ENCODE results near the gene DNAI1.

Gene DNAI1

GRCh38 chr9:34557426-34558321, 99.1 kb downstream of the DNAI1 start:
- no peak for DNase-seq (ENCODE audit: low read depth)

- DNase-seq (ENCODE audit: low read depth): no peak
Measured at GRCh38 chr9:34558364-34558763, 99.8 kb downstream of the DNAI1 start.

DNA sequence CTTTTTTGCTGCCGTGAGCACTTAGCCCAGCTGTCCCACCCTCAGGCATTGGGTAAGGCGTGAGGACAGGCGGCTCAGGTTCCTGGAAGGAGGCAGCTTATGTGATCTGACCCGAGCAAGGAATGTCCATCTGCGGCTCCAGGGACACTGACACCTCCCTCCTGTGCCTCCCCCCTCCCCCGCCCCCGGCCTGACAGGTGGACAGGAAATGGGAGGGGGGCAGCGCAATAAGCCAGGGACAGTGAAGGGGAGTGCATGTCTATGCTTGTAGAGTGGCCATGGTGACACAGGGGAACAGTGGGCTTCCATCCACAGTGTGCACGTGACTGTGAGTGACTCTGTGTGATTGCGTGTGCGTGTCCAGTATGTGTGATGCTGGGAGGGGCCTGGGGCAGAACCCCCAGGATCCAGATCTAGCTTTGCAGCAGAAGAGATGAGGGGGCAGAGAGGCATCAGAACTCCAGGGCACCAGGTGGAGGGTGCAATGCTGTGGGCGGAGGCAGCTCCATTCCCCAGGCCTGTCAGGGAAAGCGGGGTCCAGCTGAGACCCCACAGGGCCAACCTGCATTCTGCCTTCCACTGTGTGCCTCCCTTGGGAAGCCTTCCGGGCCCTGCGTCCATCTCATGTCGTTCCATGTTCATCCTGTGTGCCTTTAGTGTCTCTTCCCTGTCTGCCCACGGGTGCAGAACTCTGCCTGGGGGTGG, 100.5 kb downstream of the DNAI1 start:
- no peak for DNase-seq (ENCODE audit: low read depth)

DNA sequence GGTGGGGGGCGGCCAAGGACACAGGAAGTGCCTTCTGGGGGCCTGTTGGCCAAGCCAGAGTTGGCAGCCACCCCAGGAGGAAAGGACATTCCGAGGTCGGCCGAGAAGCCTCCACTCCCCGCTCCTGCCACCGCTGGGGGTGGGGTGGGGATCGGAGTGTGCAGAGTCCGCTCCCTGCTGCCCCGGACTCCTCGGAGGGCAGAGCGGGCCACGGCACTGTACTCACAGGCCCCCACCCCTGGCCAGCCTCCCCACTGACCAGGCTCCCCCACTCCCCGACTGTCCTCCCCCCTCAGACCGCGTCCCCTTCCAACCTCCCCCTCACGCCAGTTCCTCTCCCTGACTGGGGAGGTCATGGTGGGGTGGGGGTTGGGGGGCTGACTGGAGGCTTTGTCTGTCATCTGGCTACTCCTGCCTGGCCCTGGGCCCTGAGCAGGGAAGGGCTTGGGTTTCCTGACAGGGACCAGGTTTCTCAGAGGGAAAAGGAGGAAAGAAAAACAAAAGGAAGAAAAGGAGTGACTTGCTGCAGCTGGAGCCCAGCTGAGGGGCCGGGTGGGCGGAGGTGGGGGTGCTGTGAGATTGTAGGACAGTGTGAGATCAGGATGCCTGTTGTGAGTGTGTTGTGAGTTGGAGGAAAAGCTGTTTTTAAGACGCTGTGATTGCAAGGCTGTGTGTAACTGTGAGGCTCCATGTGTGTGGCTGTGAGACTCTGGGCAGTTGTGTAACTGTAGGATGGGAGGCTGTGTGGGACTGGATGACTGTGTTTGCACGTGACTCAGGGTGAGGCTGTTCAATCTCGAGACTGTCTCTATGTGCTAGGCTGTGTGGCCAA, 101.2 kb downstream of the DNAI1 start:
- DNase-seq (ENCODE audit: low read depth): no peak

DNA sequence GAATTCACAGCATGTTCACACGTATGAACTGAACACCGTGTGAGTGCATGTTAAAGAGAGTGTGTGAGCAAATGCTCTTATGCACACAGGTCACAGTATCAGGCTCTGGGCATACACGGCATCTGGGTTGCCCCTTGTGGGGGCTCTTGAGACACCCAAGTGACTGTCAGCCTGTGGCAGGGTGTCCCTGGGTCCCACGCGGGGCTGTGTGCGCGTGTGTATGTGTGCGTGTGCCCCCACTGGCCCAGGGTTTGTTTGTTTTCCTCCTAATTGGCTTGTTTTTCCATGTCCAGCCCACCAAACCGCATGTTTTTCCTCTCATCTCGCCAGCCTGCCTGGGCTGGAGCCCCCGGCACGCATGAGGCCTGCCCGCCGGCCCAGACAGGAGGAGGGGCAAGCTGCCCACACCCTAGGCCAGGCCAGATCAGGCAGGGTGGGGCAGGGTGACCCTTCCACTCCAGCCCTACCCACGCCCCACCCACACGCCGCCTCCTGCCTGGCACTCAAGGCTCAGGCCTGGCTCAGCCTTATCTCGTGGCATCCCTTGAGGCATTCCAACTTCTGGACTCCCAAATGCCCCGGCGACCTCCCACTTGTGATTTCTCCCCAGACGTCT, 102.1 kb downstream of the DNAI1 start:
- no peak for DNase-seq (ENCODE audit: low read depth)

DNA sequence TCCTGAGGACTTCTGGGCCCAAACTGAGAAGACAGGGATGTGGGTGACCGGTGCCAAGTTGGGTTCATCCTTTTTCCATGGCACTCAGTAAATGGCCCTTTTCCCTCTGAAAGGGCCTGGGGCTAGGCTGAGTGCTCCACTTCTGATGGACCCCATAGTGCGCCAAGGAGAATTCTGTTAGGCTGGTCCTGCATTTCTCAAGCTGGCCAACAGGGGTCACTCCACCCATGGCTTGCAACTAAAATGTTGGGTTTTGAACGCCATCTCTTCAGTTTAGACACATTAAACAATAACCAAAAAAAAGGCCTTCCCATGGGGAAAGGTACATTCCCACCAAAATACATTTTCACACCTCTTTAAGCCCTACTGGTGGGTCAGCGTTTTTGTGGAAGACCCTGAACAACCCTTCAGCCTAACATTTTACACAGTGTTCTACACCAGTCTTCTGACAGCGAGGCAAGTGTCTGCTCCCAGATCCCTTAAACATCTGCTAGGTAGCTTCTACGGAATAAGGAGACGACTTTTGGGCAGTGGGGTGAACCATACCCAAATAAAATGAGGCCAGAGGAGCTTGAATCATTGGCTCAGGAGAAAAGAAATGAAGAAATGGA, 103.6 kb downstream of the DNAI1 start:
- DNase-seq (ENCODE audit: low read depth): no peak

DNA sequence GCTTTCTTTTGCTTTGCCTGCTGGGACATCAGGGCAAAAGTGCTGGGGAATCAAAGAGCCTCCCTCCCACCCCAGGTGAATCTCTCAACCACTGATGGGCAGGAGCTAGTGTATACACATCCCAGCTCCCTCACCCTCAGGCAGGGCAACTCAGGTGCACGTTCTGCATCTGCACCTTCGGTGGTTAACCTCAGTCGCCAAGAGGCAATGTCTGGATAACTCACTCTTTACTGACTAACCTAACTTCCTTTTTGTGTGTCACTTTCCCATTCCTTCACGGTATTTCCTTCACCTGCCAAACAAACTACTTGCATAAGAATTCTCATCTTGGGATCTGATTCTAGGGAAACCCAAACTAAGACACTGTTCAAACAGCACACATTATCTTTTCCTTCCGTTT, 104.7 kb downstream of the DNAI1 start:
- DNase-seq (ENCODE audit: low read depth): no peak

- no peak for DNase-seq (ENCODE audit: low read depth)
Measured at GRCh38 chr9:34564617-34565016, 106.0 kb downstream of the DNAI1 start.

DNA sequence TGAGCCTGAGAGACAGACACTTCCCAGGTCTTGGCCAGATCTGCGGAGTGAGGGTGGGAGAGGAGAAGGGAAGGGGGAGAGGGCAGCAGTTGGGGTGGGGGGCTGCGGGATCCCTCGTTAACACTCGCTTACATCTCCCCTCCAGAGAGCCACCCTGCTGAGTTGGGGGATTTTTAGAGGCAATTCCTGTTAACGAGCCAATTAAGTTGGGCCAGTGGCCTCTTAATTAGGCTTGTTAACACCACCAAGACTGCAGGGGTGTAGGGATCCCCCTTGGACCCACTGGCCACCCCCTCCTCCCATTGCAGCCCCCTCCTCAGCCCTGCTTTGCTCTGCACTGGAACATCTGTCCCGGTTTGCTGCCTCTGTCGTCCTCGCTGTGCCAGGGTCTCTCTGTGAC, 107.3 kb downstream of the DNAI1 start:
- DNase-seq (ENCODE audit: low read depth): no peak

GRCh38 chr9:34566322-34566721, 107.7 kb downstream of the DNAI1 start:
- no peak for DNase-seq (ENCODE audit: low read depth)

- DNase-seq (ENCODE audit: low read depth): no peak
Measured at GRCh38 chr9:34566972-34567371, 108.4 kb downstream of the DNAI1 start.

DNA sequence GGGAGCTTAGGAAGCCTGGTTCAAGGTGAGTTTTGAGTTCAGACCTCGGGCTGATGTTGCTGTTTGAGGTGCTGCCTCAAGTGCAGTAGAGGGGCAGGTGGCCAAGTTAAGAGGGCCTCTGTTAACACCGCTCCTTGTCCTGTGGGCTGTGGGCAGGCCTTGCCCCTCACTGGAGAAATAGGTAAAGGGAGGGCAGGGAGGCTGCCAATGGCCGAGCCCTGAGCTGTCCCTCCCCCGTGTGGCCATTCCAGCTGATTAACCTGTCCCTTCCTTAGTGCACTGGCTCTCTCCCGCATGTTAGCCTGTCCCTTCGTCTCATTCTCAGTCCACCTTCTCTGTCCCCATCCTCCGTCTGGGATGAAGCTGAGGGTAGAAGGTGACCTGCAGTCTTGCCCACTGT, 109.5 kb downstream of the DNAI1 start:
- no peak for DNase-seq (ENCODE audit: low read depth)

DNA sequence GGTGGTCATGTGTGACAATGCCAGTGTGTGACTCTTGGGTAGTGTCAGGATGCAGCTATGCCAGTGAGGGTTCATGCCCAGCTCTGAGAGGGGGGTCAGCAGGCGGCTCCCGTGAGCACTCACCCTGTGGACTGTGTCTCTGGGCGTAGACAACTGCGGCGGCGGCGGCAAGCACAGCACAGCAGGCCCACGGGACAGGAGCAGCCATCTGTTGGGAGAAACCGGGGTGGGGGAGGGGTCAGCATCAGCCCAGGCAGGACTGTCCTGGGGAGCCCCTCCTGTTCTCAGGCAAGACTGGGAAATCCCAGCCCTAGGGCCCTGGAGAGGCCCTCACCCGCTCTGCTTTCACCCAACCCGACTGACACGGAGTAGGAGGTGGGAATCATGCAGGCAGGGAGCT, 110.2 kb downstream of the DNAI1 start:
- no peak for DNase-seq (ENCODE audit: low read depth)

GRCh38 chr9:34570376-34570775, 111.8 kb downstream of the DNAI1 start:
- no peak for DNase-seq (ENCODE audit: low read depth)

Data from HS-27A (cell line).